Activated CD4-positive, CD25-positive, alpha-beta regulatory T cell treated with anti-CD3 and anti-CD28 coated beads, Interleukin-2, amount 50 U/mL, for 24 hours (primary cell): ENCODE data around the gene ANKRD33.

Experiments
- ATAC-seq, 2 donors: fragments of 150-1000 bp; cut with Tn5 transposase; one replicate each; pipeline ENCODE4 v1.10.0; 2021; ENCODE audit warnings: mild to moderate bottlenecking in 1 of 2, moderate library complexity in 1 of 2

ANKRD33 gene

DNA sequence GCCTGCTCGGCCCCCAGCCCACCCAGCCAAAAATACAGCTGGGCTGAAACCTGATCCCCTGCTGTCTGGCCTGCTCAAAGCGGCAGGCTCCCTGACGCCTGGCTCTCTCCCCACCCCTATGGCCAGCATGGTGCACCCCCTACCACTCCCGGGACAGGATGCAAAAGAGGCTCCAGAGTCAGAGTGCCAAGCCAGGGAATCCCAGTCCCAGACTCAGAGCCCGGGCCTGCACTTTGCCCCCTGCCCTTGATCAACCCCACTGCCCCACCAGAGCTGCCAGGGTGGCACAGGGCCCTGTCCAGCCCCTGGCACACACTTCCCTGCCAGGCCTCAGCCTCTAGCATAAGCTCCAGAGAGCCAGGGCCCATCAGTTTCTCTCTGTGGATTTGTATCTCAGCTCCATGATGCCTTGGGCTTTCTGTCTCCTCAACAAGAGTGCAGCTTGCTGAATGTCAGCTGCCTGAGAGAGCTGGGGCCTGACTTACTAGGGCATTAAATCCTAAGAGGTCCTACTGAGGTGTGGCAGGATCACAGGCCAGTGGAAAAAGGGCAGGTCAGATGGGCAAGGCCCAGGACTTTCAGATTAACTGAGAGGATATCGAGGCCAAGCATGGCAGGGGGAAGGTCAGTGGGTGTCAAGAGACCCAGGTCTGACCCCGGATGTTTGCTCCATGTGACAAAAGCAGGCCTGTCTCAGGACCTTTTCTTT lies 33.3 kb downstream of the ANKRD33 start:
- no peak for ATAC-seq

DNA sequence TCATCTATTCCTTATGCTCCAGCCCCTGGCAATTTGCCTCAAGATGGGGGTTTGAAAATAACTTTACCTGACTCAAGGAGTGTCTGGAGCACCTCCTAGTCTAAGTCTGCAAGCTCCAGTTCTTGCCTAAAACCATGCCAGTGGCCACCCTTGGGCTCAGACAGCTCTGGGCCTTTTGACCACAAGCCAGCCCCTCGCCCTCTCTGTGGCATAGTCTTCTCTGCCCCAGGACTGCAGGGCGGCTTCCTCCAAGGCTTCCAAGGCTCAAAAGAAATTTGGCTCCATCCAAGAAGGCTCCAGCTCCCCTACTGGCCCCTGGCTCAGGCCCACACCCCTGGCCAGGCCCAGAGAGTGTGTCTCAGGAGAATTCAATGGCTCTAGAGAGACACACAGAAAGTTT lies 34.2 kb downstream of the ANKRD33 start:
- no peak for ATAC-seq

DNA sequence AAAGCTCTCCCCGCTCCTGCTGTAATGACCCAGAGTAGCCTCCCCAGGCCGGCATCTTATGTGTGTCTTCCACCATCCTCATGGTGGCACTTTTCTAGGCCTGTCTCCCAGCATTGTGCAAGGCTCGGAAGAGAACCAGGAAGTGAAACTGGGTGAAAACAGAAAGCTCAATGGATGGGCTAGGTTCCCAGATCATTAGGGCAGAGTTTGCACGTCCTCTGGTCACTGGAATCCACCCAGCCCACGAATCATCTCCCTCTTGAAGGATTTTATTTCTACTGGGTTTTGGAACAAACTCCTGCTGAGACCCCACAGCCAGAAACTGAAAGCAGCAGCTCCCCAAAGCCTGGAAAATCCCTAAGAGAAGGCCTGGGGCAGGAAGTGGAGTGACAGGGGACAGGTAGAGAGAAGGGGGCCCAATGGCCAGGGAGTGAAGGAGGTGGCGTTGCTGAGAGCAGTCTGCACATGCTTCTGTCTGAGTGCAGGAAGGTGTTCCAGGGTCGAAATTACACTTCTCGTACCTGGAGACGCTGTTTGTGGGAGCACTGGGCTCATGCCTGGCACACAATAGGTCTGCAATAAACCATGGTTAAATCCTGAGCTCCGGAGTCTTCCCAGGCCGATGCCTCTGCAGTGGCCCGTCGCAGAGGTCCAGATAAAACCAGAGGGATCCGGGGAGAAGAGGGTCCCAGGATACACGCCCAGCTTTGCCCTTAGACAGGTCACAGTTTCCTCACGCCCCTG lies 35.0 kb downstream of the ANKRD33 start:
- peak in 1 of 2 donors; percentile 8 for ATAC-seq

DNA sequence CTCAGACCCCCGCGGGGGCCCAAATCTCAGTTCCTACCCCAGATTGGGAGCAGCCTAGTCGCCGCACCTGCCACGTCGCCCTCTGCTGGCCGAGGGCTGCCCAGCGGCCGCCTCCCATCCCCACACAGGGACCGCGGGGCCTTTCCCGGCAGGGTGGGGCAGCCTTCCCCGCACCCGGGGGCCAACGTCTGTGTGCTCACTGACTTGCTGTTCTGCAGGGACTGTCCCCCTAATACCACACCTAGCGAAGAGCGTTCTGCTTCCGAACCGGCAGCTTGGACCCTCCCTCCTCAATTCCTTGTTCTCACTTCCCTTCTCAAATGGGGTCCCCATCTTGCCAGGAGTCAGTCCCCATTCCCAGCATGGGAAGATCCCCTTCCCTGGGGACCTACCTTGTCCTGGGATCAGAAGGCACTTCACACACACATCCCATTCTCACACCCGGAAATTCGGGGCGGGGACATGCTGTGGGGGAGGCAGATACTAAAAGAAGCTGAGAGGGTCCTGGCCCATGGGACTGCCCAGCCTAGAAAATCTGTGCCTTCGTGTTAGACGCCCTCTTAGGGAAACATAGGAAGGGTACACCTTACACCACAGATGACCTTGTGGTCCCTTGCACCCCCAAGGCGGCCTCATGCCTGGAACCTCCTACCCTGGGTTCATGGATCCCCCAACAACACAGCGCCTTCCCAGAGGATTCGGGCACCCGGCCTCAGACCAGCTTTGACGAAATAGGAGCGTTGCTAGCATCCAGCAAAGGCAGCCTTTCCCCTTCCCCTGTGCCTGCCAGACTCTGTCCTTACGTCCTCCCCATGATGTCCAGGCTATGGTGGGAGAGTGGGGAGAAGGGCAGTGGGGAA lies 35.8 kb downstream of the ANKRD33 start:
- peak; percentile 67 to 73 for ATAC-seq

DNA sequence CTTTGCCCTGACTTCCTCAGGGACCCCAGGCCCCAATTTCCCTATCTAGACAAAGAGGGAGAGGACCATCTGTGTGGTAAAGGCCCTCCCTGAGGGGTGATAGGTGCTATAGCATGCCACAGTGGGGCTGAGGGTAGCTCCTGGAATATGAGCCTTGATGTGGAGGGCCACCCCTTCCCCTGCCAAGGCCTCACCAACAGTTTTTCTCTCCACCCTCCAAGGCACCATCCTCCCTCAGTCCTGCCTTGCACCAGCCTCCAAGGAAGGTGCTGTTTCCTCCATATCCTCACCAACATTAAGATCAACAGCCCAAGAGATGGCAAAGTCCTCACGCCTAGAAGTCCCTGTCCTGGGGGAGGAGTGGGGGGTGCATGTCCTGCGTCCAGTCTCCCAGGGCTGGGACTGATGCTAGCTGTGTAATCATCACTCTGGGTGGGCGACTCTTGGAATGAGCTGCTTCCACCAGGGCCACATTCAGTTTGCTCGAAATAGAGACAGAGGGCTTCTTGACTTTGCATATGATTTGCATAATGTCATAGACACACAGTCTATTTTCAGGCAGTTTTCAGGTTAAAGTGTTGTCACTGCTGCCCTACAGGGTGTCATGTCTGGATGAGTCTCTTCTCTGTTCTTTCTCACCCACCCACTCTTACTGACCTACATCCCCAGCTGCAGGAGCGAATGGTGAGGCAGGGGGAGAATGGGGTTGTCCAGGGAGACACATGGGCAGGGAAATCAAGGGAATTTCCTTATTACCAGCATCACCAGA lies 36.8 kb downstream of the ANKRD33 start:
- peak in 1 of 2 donors; percentile 24 for ATAC-seq

DNA sequence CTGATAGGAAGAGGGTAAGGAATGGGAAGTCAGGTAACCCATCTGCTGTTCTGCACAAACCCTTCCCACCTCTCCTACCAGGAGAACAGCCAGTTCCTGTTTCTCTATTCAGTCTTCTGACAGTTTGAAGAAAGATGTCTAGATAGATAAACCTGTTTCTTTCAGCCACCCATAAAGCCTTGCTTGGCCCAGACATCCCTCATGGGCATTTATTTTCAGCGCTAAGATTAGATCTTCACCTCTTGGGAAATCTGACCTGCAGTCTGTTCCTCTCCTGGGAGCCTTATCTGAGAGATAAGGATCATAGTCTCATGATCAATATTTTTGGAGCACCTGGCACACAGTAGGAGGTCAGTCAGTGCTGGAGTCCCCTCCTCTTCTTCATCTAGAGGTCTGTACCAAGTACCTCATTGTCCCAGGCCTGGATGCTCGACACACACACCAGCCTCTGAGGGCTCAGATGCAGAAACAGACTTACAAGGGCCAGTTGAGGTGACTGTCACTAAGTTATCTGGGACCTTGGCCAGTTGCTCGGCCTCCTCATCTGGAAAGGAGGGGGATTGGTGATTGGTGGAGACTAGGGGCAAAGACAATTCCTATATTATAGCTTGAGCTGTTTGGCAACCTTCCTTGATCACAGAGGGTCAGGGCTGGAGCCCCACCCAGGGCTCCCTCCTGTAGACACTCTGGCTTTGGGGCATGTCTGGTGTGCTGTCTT lies 37.6 kb downstream of the ANKRD33 start:
- ATAC-seq = no peak

DNA sequence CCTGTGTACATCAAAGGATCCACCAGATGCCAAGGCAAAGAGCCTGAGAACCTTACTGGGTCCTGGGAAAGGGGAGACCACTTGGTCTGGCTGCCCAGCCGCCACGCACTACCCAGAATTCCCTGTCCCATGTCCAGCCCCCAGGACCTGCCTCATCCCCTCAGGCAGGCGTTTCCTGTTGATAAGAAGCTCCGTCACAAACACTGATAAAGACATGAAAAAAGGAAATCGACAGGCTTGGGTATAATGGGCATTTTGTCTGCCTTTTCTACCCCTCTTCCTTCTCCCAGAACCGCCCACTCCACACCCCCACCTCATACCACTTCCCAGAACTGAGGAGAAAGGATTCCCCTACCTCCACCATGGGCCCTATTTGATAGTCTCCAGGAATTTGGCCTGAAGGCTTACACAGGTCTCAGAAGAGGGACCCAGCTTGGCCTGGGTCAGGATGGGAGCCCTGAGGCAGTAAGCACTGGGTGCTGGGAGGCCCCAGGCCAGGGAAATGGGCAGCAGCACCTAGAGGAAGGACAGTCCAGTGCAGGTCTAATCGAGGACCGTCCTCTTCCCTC lies 38.2 kb downstream of the ANKRD33 start:
- no peak for ATAC-seq

DNA sequence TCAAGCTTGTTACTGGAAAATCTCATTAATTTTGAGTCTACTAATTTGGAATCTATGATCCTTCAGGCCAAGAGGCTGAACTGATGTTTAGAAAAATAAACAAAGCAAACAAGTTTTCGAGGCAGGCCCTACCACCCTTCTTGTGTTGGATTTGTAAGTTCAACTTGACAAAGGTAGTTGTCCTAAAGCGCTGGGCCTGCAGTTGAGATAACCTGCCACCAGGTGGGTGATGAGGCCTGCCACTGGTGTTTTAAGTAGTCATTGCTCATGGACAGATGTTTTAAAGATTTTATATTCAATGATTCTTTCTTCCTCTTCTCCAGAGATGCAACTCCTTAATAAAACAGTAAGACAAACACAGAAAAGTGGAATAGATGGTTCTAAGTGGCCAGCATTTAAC lies 38.8 kb downstream of the ANKRD33 start:
- no peak for ATAC-seq

DNA sequence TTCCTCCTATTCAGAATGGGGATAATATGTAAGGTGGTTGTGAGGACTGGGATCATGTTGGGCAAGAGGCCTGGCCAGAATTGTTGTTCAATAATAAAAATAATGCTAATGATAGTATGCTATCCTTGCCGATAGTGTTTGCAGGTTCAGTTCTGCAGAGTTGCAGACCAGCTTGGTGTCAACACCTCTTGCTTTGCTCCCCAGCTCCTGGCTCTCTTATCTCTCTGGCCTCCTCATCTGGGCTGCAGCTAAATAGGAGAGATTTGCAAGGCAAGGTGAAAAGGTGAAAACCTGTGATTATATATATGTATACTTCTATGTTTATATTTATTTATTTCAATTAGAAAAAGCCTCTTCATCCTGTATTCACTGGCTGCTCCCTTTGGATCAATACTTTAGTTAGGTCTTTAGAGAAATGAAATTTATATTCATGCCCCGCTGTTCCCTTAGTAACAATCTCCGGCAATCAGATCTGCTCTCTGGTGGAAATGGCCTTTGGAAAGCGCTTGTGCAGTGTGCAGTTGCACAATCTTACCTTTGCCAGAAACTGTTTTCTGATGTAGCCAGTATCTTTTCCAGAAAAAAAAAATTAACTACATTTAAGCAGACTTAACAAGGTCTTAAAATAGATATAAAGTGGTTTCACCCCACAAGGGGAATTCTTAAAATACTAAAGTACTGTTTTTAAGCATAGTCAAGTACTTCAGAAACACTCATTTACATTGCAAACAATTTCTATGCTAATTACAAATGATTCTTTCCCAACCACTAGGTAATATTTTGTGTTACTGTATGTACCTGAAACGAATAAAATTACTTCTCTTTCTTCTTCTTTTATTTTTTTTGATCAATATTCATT lies 44.5 kb downstream of the ANKRD33 start:
- ATAC-seq = no peak

DNA sequence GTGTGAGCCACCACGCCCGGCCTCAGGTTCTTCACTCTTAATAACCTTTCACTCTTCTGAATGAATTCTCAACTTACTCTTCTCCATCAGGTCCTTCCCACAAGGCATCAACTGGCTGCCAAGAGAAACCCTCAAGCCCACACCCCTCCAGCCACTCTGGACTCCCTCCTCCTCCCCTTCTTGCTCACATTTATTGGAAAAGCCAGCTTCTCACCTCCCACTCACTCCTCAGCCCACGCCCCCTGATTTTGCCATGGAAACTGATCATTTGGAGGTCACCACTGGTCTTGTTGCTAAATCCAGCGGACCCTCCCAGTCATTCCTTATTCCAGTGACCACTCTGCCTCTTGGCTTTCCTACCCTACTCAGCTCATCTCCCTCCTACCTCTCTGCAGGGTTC lies 46.2 kb downstream of the ANKRD33 start:
- no peak for ATAC-seq

DNA sequence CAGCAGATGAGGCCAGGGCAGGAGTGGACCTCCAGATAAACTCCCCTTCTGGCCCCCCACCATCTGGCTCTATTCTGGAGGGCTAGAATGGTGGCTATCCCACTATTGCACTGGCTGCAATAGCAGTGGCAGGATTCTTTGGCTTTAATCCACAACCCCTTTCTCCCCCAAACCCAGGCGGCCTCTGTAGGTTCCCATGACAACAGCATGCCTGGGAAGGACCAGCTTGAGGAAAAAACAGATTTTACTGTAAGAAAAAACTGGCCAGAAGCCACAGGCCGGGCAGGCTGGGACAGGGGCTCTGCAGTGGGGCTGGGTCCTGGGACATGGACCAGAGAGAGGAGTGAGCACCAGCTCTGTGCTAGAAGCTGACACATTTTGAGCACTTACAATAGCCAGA lies 50.0 kb downstream of the ANKRD33 start:
- ATAC-seq = no peak

DNA sequence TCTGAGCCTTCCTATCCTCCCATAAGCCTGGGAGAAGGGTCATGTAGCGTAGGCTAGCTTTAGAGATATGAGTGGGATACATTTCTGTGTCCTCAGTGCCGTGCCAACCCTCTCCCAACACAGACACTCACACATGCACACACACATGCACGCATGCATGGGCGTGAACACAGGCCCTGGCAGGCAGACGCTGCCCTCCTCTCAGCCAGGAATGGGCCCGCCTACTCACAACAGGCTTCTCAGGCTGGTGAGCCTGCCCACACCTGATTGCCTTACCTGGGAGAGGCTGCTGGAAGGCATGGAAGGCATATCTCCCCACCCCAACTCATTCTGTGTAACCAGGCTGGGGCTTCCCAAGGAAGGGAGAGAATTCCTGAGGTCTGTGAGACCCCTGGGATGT lies 50.8 kb downstream of the ANKRD33 start:
- ATAC-seq = no peak

DNA sequence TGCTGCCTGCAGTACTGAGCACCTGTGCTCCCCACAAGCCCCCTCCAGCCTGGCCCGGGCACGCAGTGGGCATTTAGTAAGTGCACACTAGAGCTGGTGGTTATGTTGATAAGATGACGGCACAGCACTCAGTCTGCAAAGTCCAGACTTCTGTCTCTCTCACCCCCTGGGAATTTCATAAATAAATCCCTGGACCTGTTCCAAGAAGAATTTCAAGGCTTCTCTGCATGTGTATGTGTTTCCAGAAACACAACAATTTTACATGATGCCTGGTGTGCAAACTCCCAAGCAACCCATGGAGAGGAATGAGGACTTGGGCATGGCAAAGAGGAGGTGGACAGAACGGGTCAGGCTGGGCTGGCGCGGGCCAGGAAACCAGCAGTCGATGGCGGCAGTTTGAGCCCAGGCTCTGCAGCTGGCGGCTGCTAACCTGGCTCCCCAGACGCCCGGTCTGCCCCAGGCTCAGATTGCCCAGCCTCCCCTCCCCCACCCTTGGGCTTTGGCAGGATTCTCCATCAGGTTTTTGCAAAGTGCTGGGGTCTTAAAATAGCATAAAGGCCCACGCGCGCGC lies 53.2 kb downstream of the ANKRD33 start:
- no peak for ATAC-seq
